Liver (tissue), 9 donors: ENCODE results near the gene SELL. TPM values are rescaled to one million over a fixed set of nuclear protein-coding genes. Genes with fewer than 3 reads are reported as not detected.

Experiments used
- DNase-seq: peaks from one replicate; pipeline ENCODE4 v3.0.0-alpha.2; 2017; ENCODE audit warnings: low spot score
- H3K27ac ChIP-seq, 2 donors: one replicate each; pipeline ENCODE4 v1.7.0; 2013; ENCODE audit warnings: inconsistent platforms in 2 of 2, low read length in 2 of 2, control low read depth in 1 of 2, low read depth in 1 of 2, mild to moderate bottlenecking in 1 of 2
- H3K27me3 ChIP-seq, 4 donors: one replicate each; pipeline versions ENCODE4 v1.6.1 to v1.7.0; 2013; ENCODE audit warnings: low read length in 3 of 4, inconsistent platforms in 1 of 4, mild to moderate bottlenecking in 1 of 4, moderate library complexity in 1 of 4; ENCODE audit not compliant: control insufficient read depth in 4 of 4, insufficient read depth in 4 of 4
- H3K36me3 ChIP-seq, 4 donors: one replicate each; pipeline versions ENCODE4 v1.6.1 to v1.7.0; 2013; ENCODE audit warnings: low read length in 3 of 4, mild to moderate bottlenecking in 3 of 4, low read depth in 1 of 4, moderate library complexity in 1 of 4; ENCODE audit not compliant: control insufficient read depth in 4 of 4, insufficient read depth in 3 of 4
- H3K4me1 ChIP-seq, 4 donors: one replicate each; pipeline versions ENCODE4 v1.6.1 to v1.7.0; 2013; ENCODE audit warnings: low read length in 3 of 4, mild to moderate bottlenecking in 3 of 4, moderate library complexity in 1 of 4; ENCODE audit not compliant: control insufficient read depth in 4 of 4, insufficient read depth in 4 of 4
- H3K4me3 ChIP-seq, 3 donors: one replicate each; pipeline versions ENCODE4 v1.6.1 to v1.7.0; 2013; ENCODE audit warnings: low read length in 3 of 3, control low read depth in 1 of 3, low read depth in 1 of 3, mild to moderate bottlenecking in 1 of 3
- H3K9ac ChIP-seq, 2 donors: one replicate each; pipeline ENCODE4 v1.7.0; 2013; ENCODE audit warnings: low read length in 2 of 2, mild to moderate bottlenecking in 2 of 2, moderate library complexity in 2 of 2, control low read depth in 1 of 2, low read depth in 1 of 2
- H3K9me3 ChIP-seq, 4 donors: one replicate each; pipeline versions ENCODE4 v1.6.1 to v1.7.0; 2013; ENCODE audit warnings: low read length in 3 of 4; ENCODE audit not compliant: control insufficient read depth in 4 of 4
- EGR1 ChIP-seq, 2 donors: IDR thresholded peaks; 2 replicates each; pipeline ENCODE4 v1.6.1; 2016 to 2018; ENCODE audit warnings: antibody characterized with exemption in 2 of 2, low read depth in 2 of 2
- FOXA1 ChIP-seq: IDR thresholded peaks from 2 replicates; pipeline ENCODE4 v1.6.1; 2016; ENCODE audit warnings: antibody characterized with exemption
- FOXA2 ChIP-seq: IDR thresholded peaks from 2 replicates; pipeline ENCODE4 v1.6.1; 2016; ENCODE audit warnings: antibody characterized with exemption
- GABPA ChIP-seq, 2 donors: IDR thresholded peaks in 1 of 2; conservative IDR thresholded peaks in 1 of 2; 2 replicates each; pipeline ENCODE4 v1.6.1; 2016; ENCODE audit warnings: antibody characterized with exemption in 2 of 2, mild to moderate bottlenecking in 1 of 2, moderate library complexity in 1 of 2
- HNF4A ChIP-seq, 2 donors: conservative IDR thresholded peaks; 2 replicates each; pipeline ENCODE4 v1.6.1; 2016; ENCODE audit warnings: antibody characterized with exemption in 2 of 2, mild to moderate bottlenecking in 2 of 2
- HNF4G ChIP-seq: IDR thresholded peaks from 2 replicates; pipeline ENCODE4 v1.6.1; 2016; ENCODE audit warnings: antibody characterized with exemption
- JUND ChIP-seq, 2 donors: IDR thresholded peaks; 2 replicates each; pipeline ENCODE4 v1.6.1; 2016; ENCODE audit warnings: antibody characterized with exemption in 2 of 2
- MAX ChIP-seq: IDR thresholded peaks from 2 replicates; pipeline ENCODE4 v1.6.1; 2016; ENCODE audit warnings: antibody characterized with exemption
- NR2F2 ChIP-seq: IDR thresholded peaks from 2 replicates; pipeline ENCODE4 v1.6.1; 2016; ENCODE audit warnings: antibody characterized with exemption
- RAD21 ChIP-seq, 2 donors: IDR thresholded peaks; 2 replicates each; pipeline ENCODE4 v1.6.1; 2016; ENCODE audit warnings: antibody characterized with exemption in 2 of 2, mild to moderate bottlenecking in 2 of 2
- RXRA ChIP-seq, 2 donors: IDR thresholded peaks; 2 replicates each; pipeline ENCODE4 v1.6.1; 2017 to 2018; ENCODE audit warnings: antibody characterized with exemption in 2 of 2, mild to moderate bottlenecking in 1 of 2
- SP1 ChIP-seq: IDR thresholded peaks from 2 replicates; pipeline ENCODE4 v1.6.1; 2018; ENCODE audit warnings: antibody characterized with exemption, mild to moderate bottlenecking
- TAF1 ChIP-seq: conservative IDR thresholded peaks from 2 replicates; pipeline ENCODE4 v1.6.1; 2016; ENCODE audit warnings: antibody characterized with exemption, mild to moderate bottlenecking
- WGBS: extraction: QIAGEN DNeasy Blood & Tissue Kit; methylation state at CpG from one replicate; pipeline ENCODE4 v1.1.7; 2013; 5-methylcytosine and 5-hydroxymethylcytosine counted together
- polyA plus RNA-seq, 2 donors: library from polyadenylated mRNA; stranded (reverse) in 1 of 2; unstranded in 1 of 2; fragments of 200-250 nt in 1 of 2; fragments of >200 nt in 1 of 2; fragmentation: Nextera tagmentation in 1 of 2; extraction: Ambion mirVana in 1 of 2; gene quantifications; one replicate each; pipeline versions ENCODE4 v1.2.1 to v1.2.3, GENCODE V29; 2013 to 2015
- total RNA-seq, 2 donors: library from RNA; depleted of rRNA; stranded (reverse); fragments of >200 nt; gene quantifications; one replicate each; pipeline ENCODE4 v1.2.3, GENCODE V29; 2014
- TF ChIP-seq, protein P1 (sequence below): fragments of 150-350 bp; IDR thresholded peaks from 2 replicates; pipeline ENCODE4 v1.5.1; 2017; ENCODE audit warnings: improper control_type of control experiment, low read depth, low read length; ENCODE audit not compliant: missing input control
- TF ChIP-seq, protein P2 (sequence below): IDR thresholded peaks from 2 replicates; pipeline ENCODE4 v1.6.1; 2016; ENCODE audit warnings: antibody characterized with exemption, mild to moderate bottlenecking
- donor health status: healthy.
- donor health status: healthy.
- donor health status: healthy.
- donor health status: healthy.
- donor health status: healthy.

SELL gene
- total and polyA plus RNA-seq, 4 donors: 1.5 to 9.9 (median 4.8) TPM

DNA sequence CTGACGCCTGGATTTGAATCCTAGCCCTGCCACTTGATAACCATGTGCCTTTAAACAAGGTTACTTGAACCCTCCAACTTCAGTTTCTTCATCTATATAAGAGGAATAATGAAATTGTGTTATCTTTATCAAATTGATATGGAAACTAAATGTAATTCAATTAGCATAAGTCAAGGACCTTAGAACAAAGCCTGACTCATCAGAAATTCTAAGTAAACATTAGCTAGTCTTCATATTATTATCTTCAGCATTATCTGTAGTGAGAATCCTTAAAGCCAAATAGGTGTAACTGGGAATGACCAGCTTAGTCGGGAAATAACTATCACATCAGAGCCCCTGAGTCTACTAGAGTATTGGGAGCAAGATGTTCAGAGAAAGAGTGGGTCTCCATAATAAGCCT is 6.6 kb downstream of the SELL start:
- no peak for TF ChIP-seq NR2F2
- TF ChIP-seq, protein P1, sequence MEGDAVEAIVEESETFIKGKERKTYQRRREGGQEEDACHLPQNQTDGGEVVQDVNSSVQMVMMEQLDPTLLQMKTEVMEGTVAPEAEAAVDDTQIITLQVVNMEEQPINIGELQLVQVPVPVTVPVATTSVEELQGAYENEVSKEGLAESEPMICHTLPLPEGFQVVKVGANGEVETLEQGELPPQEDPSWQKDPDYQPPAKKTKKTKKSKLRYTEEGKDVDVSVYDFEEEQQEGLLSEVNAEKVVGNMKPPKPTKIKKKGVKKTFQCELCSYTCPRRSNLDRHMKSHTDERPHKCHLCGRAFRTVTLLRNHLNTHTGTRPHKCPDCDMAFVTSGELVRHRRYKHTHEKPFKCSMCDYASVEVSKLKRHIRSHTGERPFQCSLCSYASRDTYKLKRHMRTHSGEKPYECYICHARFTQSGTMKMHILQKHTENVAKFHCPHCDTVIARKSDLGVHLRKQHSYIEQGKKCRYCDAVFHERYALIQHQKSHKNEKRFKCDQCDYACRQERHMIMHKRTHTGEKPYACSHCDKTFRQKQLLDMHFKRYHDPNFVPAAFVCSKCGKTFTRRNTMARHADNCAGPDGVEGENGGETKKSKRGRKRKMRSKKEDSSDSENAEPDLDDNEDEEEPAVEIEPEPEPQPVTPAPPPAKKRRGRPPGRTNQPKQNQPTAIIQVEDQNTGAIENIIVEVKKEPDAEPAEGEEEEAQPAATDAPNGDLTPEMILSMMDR: no peak
- no peak for TF ChIP-seq SP1
- no peak for TF ChIP-seq TAF1
- TF ChIP-seq RXRA (IDR thresholded peaks at IDR 0.05): no peak
- TF ChIP-seq GABPA (IDR thresholded peaks at IDR 0.05 in 1 of 2, conservative IDR thresholded peaks at IDR 0.05 in 1 of 2): no peak
- no peak for TF ChIP-seq JUND (IDR thresholded peaks at IDR 0.05)
- no peak for TF ChIP-seq MAX
- no peak for TF ChIP-seq FOXA2
- no peak for TF ChIP-seq RAD21 (IDR thresholded peaks at IDR 0.05)
- no peak for TF ChIP-seq FOXA1
- no peak for TF ChIP-seq EGR1 (IDR thresholded peaks at IDR 0.05; ENCODE audit: low read depth in 2 of 2)
- Histone ChIP-seq H3K9ac (no peak overlapping the region), H3K36me3 (no peaks in the 10 kb centered on the region), H3K4me1 (no peaks in the 10 kb centered on the region), H3K9me3 (no peaks in the 10 kb centered on the region), H3K27me3 (no peaks in the 10 kb centered on the region), H3K27ac (no peak overlapping the region), H3K4me3 (no peak overlapping the region)
- no peak for DNase-seq
- WGBS: 87% methylated on average over 2 of the region's 2 CpGs

GRCh38 chr1:169701261-169702005 is 10.0 kb downstream of the SELL start:
- DNase-seq: no peak
- H3K9ac ChIP-seq: no peak overlapping the region

More at GRCh38 chr1:169701261-169702005, 10.0 kb downstream of the SELL start:
- Histone ChIP-seq H3K36me3 (no peaks in the 10 kb centered on the region), H3K4me3 (no peak overlapping the region), H3K27me3 (no peaks in the 10 kb centered on the region), H3K27ac (no peak overlapping the region), H3K9me3 (no peaks in the 10 kb centered on the region), H3K4me1 (peaks cover 0 to 2% (median 0%) of the 10 kb centered on the region in 4 donors)
- 92% methylated on average over 2 of the region's 2 CpGs for WGBS
- no peak for TF ChIP-seq FOXA1
- TF ChIP-seq, protein P2, sequence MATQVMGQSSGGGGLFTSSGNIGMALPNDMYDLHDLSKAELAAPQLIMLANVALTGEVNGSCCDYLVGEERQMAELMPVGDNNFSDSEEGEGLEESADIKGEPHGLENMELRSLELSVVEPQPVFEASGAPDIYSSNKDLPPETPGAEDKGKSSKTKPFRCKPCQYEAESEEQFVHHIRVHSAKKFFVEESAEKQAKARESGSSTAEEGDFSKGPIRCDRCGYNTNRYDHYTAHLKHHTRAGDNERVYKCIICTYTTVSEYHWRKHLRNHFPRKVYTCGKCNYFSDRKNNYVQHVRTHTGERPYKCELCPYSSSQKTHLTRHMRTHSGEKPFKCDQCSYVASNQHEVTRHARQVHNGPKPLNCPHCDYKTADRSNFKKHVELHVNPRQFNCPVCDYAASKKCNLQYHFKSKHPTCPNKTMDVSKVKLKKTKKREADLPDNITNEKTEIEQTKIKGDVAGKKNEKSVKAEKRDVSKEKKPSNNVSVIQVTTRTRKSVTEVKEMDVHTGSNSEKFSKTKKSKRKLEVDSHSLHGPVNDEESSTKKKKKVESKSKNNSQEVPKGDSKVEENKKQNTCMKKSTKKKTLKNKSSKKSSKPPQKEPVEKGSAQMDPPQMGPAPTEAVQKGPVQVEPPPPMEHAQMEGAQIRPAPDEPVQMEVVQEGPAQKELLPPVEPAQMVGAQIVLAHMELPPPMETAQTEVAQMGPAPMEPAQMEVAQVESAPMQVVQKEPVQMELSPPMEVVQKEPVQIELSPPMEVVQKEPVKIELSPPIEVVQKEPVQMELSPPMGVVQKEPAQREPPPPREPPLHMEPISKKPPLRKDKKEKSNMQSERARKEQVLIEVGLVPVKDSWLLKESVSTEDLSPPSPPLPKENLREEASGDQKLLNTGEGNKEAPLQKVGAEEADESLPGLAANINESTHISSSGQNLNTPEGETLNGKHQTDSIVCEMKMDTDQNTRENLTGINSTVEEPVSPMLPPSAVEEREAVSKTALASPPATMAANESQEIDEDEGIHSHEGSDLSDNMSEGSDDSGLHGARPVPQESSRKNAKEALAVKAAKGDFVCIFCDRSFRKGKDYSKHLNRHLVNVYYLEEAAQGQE: no peak
- TF ChIP-seq MAX: no peak
- TF ChIP-seq, protein P1: no peak
- no peak for TF ChIP-seq EGR1 (IDR thresholded peaks at IDR 0.05; ENCODE audit: low read depth in 2 of 2)
- no peak for TF ChIP-seq HNF4G
- TF ChIP-seq NR2F2: no peak
- no peak for TF ChIP-seq HNF4A (conservative IDR thresholded peaks at IDR 0.05)
